BJ (cell line): ENCODE measurements around the gene SCAND1. TPM values are rescaled to one million over a fixed set of nuclear protein-coding genes. Genes with fewer than 3 reads are reported as not detected.

ENCODE experiments used
- CTCF ChIA-PET: fragments of 350-600 bp; formaldehyde crosslinking; extraction: SDS; loops from one replicate; lab custom pipeline; 2021; ENCODE audit warnings: antibody characterized with exemption, inconsistent platforms; lab: Yijun Ruan, JAX
- POLR2A ChIA-PET: fragments of 300-600 bp; sonication (Branson Sonifier 250); formaldehyde crosslinking; extraction: SDS; loops from one replicate; lab custom pipeline; 2021; ENCODE audit warnings: antibody characterized with exemption; lab: Charles Lee
- DNase-seq: peaks from one replicate; pipeline ENCODE4 v3.0.0-alpha.2; 2011; ENCODE audit warnings: low read depth
- H3K27me3 ChIP-seq: 2 replicates; pipeline ENCODE4 v1.6.0; 2011; ENCODE audit warnings: low read length; ENCODE audit not compliant: control insufficient read depth, insufficient read depth
- H3K36me3 ChIP-seq: 2 replicates; pipeline ENCODE4 v1.5.1; 2011; ENCODE audit warnings: low read length; ENCODE audit not compliant: control insufficient read depth, insufficient read depth
- H3K4me3 ChIP-seq: 2 replicates; pipeline ENCODE4 v1.5.1; 2011; ENCODE audit warnings: low read depth, mild to moderate bottlenecking, control low read depth, low read length
- CTCF ChIP-seq: IDR thresholded peaks from 2 replicates; pipeline ENCODE4 v1.5.1; 2011; ENCODE audit warnings: low read depth, mild to moderate bottlenecking, control low read depth, inconsistent platforms, low read length, moderate library complexity; ENCODE audit not compliant: insufficient read depth
- polyA plus RNA-seq: library from polyadenylated mRNA; depleted of rRNA; stranded (reverse); fragments of >200 nt; gene quantifications from 2 replicates; pipeline ENCODE4 v1.2.3, GENCODE V29; 2011

Gene SCAND1
- polyA plus RNA-seq, 1 experiment, result 15.8 TPM

DNA sequence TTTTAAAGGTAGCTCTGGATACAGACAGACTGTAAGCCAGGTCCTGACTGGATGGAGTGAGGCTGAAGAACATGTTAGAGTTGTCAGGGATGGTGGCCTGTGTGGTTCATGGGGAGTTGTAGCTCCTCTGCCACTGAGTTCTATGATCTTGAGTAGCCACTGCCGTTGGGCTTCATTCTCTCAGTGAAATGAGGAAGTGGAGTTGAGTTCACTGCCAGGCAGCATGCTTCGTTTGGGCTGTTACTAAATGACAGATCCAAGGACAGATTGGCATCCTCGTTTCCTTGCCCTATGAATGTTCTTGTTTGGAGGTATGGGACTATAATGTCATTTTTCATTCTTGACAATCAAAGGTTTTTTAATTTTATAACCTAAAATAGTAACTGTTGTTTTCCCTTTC lies 37.2 kb downstream of the SCAND1 start:
- no peak for DNase-seq
- H3K36me3 ChIP-seq, result peaks cover 10% of the 10 kb centered on the region
- POLR2A ChIA-PET, result no interaction called here
- CTCF ChIA-PET, result interaction anchor here (0.5 kb wide), 1 partner anchor 78 kb away, joined by 3 read pairs; no protein-coding TSS in a partner anchor
- H3K27me3 ChIP-seq, result no peaks in the 10 kb centered on the region
- H3K4me3 ChIP-seq, result no peak overlapping the region
- TF ChIP-seq CTCF, result no peak

- ChIA-PET CTCF (interaction anchor here (1.0 kb wide), 1 partner anchor 41 kb away, joined by 3 read pairs; the partner anchor contains the start of gene SCAND1), POLR2A (no interaction called here)
- peak; percentile 1 for DNase-seq
- peaks cover 10% of the 10 kb centered on the region for H3K36me3 ChIP-seq
- H3K27me3 ChIP-seq, result no peaks in the 10 kb centered on the region
- no peak overlapping the region for H3K4me3 ChIP-seq
- no peak for TF ChIP-seq CTCF
Measured at GRCh38 chr20:35912881-35913280, 41.4 kb downstream of the SCAND1 start.

GRCh38 chr20:35910254-35910653 lies 44.0 kb downstream of the SCAND1 start:
- Histone ChIP-seq H3K4me3 (no peak overlapping the region), H3K27me3 (no peaks in the 10 kb centered on the region), H3K36me3 (0 out of 2 replicates have a peak, but pooled peaks cover 2% of the 10 kb centered on the region)
- no peak for TF ChIP-seq CTCF
- ChIA-PET CTCF (interaction anchor here (1.1 to 1.5 kb wide), 2 partner anchors 12 to 43 kb away, joined by 3 to 4 read pairs; no protein-coding TSS in a partner anchor), POLR2A (no interaction called here)
- DNase-seq, result no peak

DNA sequence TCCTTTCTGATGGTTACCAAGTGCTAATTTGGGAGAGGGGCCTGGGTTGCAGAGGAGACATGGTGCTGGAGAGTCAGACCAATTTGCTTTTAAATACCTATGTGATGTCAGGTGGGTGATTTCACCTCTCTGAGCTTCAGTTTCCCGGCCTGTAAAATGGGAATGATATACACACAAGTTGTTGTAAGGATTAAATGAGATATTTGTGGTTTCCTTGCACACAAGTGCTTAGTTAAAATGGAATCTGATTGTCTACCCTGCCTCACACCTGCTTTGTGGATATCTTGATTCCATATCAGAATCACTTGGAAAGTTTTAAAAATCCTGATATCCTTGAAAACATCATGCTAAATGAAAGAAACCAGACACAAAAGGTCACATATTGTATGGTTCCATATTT lies 44.5 kb downstream of the SCAND1 start:
- TF ChIP-seq CTCF, result no peak
- POLR2A ChIA-PET, result no interaction called here
- DNase-seq, result no peak
- H3K36me3 ChIP-seq, result 0 out of 2 replicates have a peak, but pooled peaks cover 2% of the 10 kb centered on the region
- H3K4me3 ChIP-seq, result no peak overlapping the region
- CTCF ChIA-PET, result interaction anchor here (1.1 to 1.5 kb wide), 2 partner anchors 11 to 44 kb away, joined by 3 to 4 read pairs; no protein-coding TSS in a partner anchor
- H3K27me3 ChIP-seq, result no peaks in the 10 kb centered on the region

DNA sequence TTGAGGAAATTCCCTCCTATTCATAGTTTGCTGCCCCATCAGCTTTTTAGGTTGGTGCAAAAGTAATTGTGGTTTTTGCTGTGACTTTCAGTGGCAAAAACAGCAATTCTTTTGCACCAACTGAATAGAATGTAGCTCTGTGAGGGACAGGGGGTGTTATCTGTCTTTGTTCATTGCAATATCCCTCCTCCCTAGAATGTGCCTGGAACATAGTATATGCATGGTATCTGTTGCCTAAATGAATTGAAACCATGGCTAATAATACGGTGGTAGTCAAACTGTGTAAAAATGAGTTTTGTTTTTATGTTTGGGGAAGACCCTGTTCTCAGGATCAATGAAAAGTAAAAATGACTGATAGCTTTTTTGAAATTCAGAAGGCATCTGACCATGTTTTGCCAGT lies 45.1 kb downstream of the SCAND1 start:
- Histone ChIP-seq H3K36me3 (0 out of 2 replicates have a peak, but pooled peaks cover 2% of the 10 kb centered on the region), H3K27me3 (no peaks in the 10 kb centered on the region), H3K4me3 (no peak overlapping the region)
- ChIA-PET POLR2A (no interaction called here), CTCF (interaction anchor here (0.8 to 1.5 kb wide), 3 partner anchors 11 to 49 kb away, joined by 3 to 4 read pairs (median 3); no protein-coding TSS in a partner anchor)
- TF ChIP-seq CTCF, result no peak
- DNase-seq, result no peak
